SK-N-SH (cell line): ENCODE measurements around the gene RBM34. TPM values are rescaled to one million over a fixed set of nuclear protein-coding genes. Genes with fewer than 3 reads are reported as not detected.

Experiments used
- CTCF ChIA-PET: fragments of 300-600, 350-600 bp; formaldehyde crosslinking; extraction: SDS; loops from one replicate; lab custom pipeline; 2021; lab: Yijun Ruan, JAX
- POLR2A ChIA-PET: fragments of 350-600 bp; sonication (Branson Sonifier 250); formaldehyde crosslinking; extraction: SDS; loops from one replicate; lab custom pipeline; 2020; ENCODE audit warnings: antibody characterized with exemption, inconsistent platforms; lab: Yijun Ruan, JAX
- DNase-seq: peaks from one replicate; pipeline ENCODE4 v3.0.0; 2012
- H2AFZ ChIP-seq: fragments of 200-600 bp; sonication (generic); 2 replicates; pipeline ENCODE4 v1.8.1; 2016; ENCODE audit warnings: antibody characterized with exemption, mild to moderate bottlenecking, low read depth
- H3F3A ChIP-seq: fragments of 200-600 bp; sonication (generic); replicated peaks from 2 replicates; pipeline ENCODE3; 2016; ENCODE audit warnings: antibody characterized with exemption, mild to moderate bottlenecking; ENCODE audit not compliant: insufficient read depth
- H3K27ac ChIP-seq, 2 experiments: fragments of 200-500 bp in 1 of 2; fragments of 200-600 bp in 1 of 2; sonication (Bioruptor generic) in 1 of 2; sonication (generic), shearing (Covaris generic) in 1 of 2; 2 replicates each; pipeline versions ENCODE4 v1.5.1 to v1.6.1; 2014 to 2016; ENCODE audit warnings: low read depth in 2 of 2, inconsistent platforms in 1 of 2, low read length in 1 of 2, mild to moderate bottlenecking in 1 of 2, mixed read lengths in 1 of 2
- H3K27me3 ChIP-seq: fragments of 200-600 bp; sonication (generic), shearing (Covaris generic); 2 replicates; pipeline ENCODE4 v1.6.1; 2016; ENCODE audit warnings: mixed run types; ENCODE audit not compliant: insufficient read depth
- H3K36me3 ChIP-seq, 2 experiments: fragments of 200-500 bp in 1 of 2; fragments of 200-600 bp in 1 of 2; sonication (Bioruptor generic) in 1 of 2; sonication (generic) in 1 of 2; replicated peaks in 1 of 2; 2 replicates each; pipeline versions ENCODE3 to v1.5.1; 2014 to 2016; ENCODE audit warnings: low read length in 1 of 2, mild to moderate bottlenecking in 1 of 2; ENCODE audit not compliant: insufficient read depth in 2 of 2, control insufficient read depth in 1 of 2
- H3K4me1 ChIP-seq, 2 experiments: fragments of 200-500 bp in 1 of 2; fragments of 200-600 bp in 1 of 2; sonication (Bioruptor generic) in 1 of 2; sonication (generic), shearing (Covaris generic) in 1 of 2; 2 replicates each; pipeline versions ENCODE4 v1.5.1 to v1.6.1; 2014 to 2016; ENCODE audit warnings: low read depth in 1 of 2, low read length in 1 of 2, mixed run types in 1 of 2; ENCODE audit not compliant: insufficient read depth in 2 of 2, control insufficient read depth in 1 of 2
- H3K4me2 ChIP-seq: fragments of 200-600 bp; sonication (generic), shearing (Covaris generic); 2 replicates; pipeline ENCODE4 v1.6.1; 2017; ENCODE audit warnings: mixed run types
- H3K4me3 ChIP-seq, 2 experiments: fragments of 200-500 bp in 1 of 2; fragments of 200-600 bp in 1 of 2; sonication (Bioruptor generic) in 1 of 2; sonication (generic), shearing (Covaris generic) in 1 of 2; 2 replicates each; pipeline versions ENCODE4 v1.5.1 to v1.8.1; 2014 to 2016; ENCODE audit warnings: low read depth in 2 of 2, inconsistent platforms in 1 of 2, low read length in 1 of 2, mild to moderate bottlenecking in 1 of 2, mixed read lengths in 1 of 2, moderate library complexity in 1 of 2
- H3K79me2 ChIP-seq: fragments of 200-600 bp; sonication (generic); 2 replicates; pipeline ENCODE4 v1.8.1; 2017; ENCODE audit warnings: mild to moderate bottlenecking; ENCODE audit not compliant: insufficient read depth
- H3K9ac ChIP-seq: fragments of 200-600 bp; sonication (generic); 2 replicates; pipeline ENCODE4 v1.6.1; 2017; ENCODE audit warnings: mixed run types
- H3K9me2 ChIP-seq: fragments of 200-600 bp; sonication (generic); 2 replicates; pipeline ENCODE4 v1.6.1; 2017; ENCODE audit warnings: mixed run types
- H3K9me3 ChIP-seq: fragments of 200-600 bp; sonication (generic); 2 replicates; pipeline ENCODE4 v1.6.1; 2017; ENCODE audit warnings: mixed run types, mild to moderate bottlenecking, moderate library complexity
- H4K20me1 ChIP-seq: fragments of 200-600 bp; sonication (generic); 2 replicates; pipeline ENCODE4 v1.6.1; 2017; ENCODE audit warnings: mild to moderate bottlenecking, mixed run types; ENCODE audit not compliant: insufficient read depth
- CTCF ChIP-seq: fragments of 200-600 bp; sonication (generic); IDR thresholded peaks from 2 replicates; pipeline ENCODE4 v1.6.1; 2017; ENCODE audit warnings: antibody characterized with exemption, mild to moderate bottlenecking, moderate library complexity
- EZH2phosphoT487 ChIP-seq: fragments of 200-600 bp; sonication (generic); IDR thresholded peaks from 2 replicates; pipeline ENCODE4 v1.6.1; 2017; ENCODE audit warnings: low read depth, mixed run types, mild to moderate bottlenecking, antibody characterized with exemption, moderate library complexity, borderline replicate concordance
- FOXJ3 ChIP-seq: sonication (generic); formaldehyde crosslinking; IDR thresholded peaks from 2 replicates; pipeline ENCODE4 v1.5.1; 2020; ENCODE audit warnings: mild to moderate bottlenecking, missing genetic modification reagents
- FOXM1 ChIP-seq: IDR thresholded peaks from 2 replicates; pipeline ENCODE4 v1.4.0; 2012; ENCODE audit warnings: low read depth, mild to moderate bottlenecking
- GABPA ChIP-seq: IDR thresholded peaks from 2 replicates; pipeline ENCODE4 v1.4.0; 2012; ENCODE audit warnings: low read depth, mild to moderate bottlenecking
- JUND ChIP-seq: IDR thresholded peaks from 2 replicates; pipeline ENCODE4 v1.4.0; 2012
- MXI1 ChIP-seq: IDR thresholded peaks from 2 replicates; pipeline ENCODE4 v1.6.1; 2012; ENCODE audit warnings: mild to moderate bottlenecking, low read depth, low read length, improper control_type of control experiment
- NFIC ChIP-seq: IDR thresholded peaks from 2 replicates; pipeline ENCODE4 v1.4.0; 2012; ENCODE audit warnings: borderline replicate concordance
- NRF1 ChIP-seq: IDR thresholded peaks from 2 replicates; pipeline ENCODE4 v1.6.1; 2012; ENCODE audit warnings: low read depth, mild to moderate bottlenecking, low read length
- RAD21 ChIP-seq: IDR thresholded peaks from 2 replicates; pipeline ENCODE4 v1.6.1; 2012; ENCODE audit warnings: mild to moderate bottlenecking, low read length
- RCOR1 ChIP-seq: fragments of 150-350 bp; IDR thresholded peaks from 2 replicates; pipeline ENCODE4 v1.6.1; 2017; ENCODE audit warnings: antibody characterized with exemption, low read length
- SMC3 ChIP-seq: IDR thresholded peaks from 2 replicates; pipeline ENCODE4 v1.6.1; 2012; ENCODE audit warnings: low read depth, low read length, improper control_type of control experiment
- TAF1 ChIP-seq: IDR thresholded peaks from 2 replicates; pipeline ENCODE4 v1.6.1; 2012; ENCODE audit warnings: low read depth, mild to moderate bottlenecking, low read length, moderate library complexity, borderline replicate concordance
- TEAD4 ChIP-seq: IDR thresholded peaks from 2 replicates; pipeline ENCODE4 v1.4.0; 2012; ENCODE audit warnings: mild to moderate bottlenecking, borderline replicate concordance; ENCODE audit not compliant: insufficient read depth
- USF1 ChIP-seq: IDR thresholded peaks from 2 replicates; pipeline ENCODE4 v1.4.0; 2012; ENCODE audit warnings: low read depth, borderline replicate concordance
- USF2 ChIP-seq: fragments of 150-350 bp; IDR thresholded peaks from 2 replicates; pipeline ENCODE4 v1.6.1; 2017; ENCODE audit warnings: antibody characterized with exemption, low read length, low read depth, borderline replicate concordance
- YY1 ChIP-seq: IDR thresholded peaks from 2 replicates; pipeline ENCODE4 v1.4.0; 2012; ENCODE audit warnings: low read depth, mild to moderate bottlenecking
- WGBS: methylation state at CpG from one replicate; pipeline ENCODE4 v1.1.6; 2017; ENCODE audit warnings: low lambda C conversion rate; 5-methylcytosine and 5-hydroxymethylcytosine counted together
- polyA plus RNA-seq, 3 experiments: library from polyadenylated mRNA; depleted of rRNA; stranded (reverse); fragments of >200 nt; gene quantifications; 2 replicates each; pipeline ENCODE4 v1.2.3, GENCODE V29; 2012

Gene RBM34
- polyA plus RNA-seq, 1 of the 3 experiments (the other 2 are of a cell fraction) = 39.9 TPM

GRCh38 chr1:235139315-235139714 lies 21.7 kb downstream of the RBM34 start:
- H3F3A ChIP-seq = no peaks in the 10 kb centered on the region
- H4K20me1 ChIP-seq = no peaks in the 10 kb centered on the region
- peaks cover 0 to 2% of the 10 kb centered on the region in 2 experiments; a peak in 1 of 4 replicates for H3K4me1 ChIP-seq
- no peak overlapping the region for H3K27ac ChIP-seq
- POLR2A ChIA-PET = interaction anchor here (1.7 to 1.8 kb wide), 2 partner anchors 11 to 22 kb away, joined by 5 to 6 read pairs; partner anchors contain the start of genes RBM34 and TOMM20
- no peaks in the 10 kb centered on the region for H3K9me3 ChIP-seq
- peaks cover 25% of the 10 kb centered on the region for H3K79me2 ChIP-seq
- H3K4me2 ChIP-seq = no peak overlapping the region
- H3K27me3 ChIP-seq = no peaks in the 10 kb centered on the region
- no peak overlapping the region for H3K9ac ChIP-seq
- DNase-seq = no peak
- no peak overlapping the region for H3K4me3 ChIP-seq
- no peaks in the 10 kb centered on the region for H3K9me2 ChIP-seq
- no peak overlapping the region for H2AFZ ChIP-seq
- TF ChIP-seq TEAD4 (no peak), NRF1 (no peak), TAF1 (no peak), JUND (no peak), RCOR1 (no peak), GABPA (no peak)
- H3K36me3 ChIP-seq = peaks cover 54 to 64% of the 10 kb centered on the region in 2 experiments
- 95% methylated on average over 5 of the region's 5 CpGs for WGBS
- CTCF ChIA-PET = interaction anchor here (1.3 kb wide), 1 partner anchor 17 kb away, joined by 3 read pairs; no protein-coding TSS in a partner anchor

- Histone ChIP-seq H3K27ac (no peak overlapping the region), H3K4me1 (peaks cover 0 to 2% of the 10 kb centered on the region in 2 experiments; a peak in 1 of 4 replicates), H3K9me3 (no peaks in the 10 kb centered on the region), H3K36me3 (peaks cover 54 to 66% of the 10 kb centered on the region in 2 experiments), H3K27me3 (no peaks in the 10 kb centered on the region), H3K9ac (no peak overlapping the region), H3K79me2 (peaks cover 20% of the 10 kb centered on the region), H3K4me2 (no peak overlapping the region), H3F3A (no peaks in the 10 kb centered on the region), H2AFZ (no peak overlapping the region), H3K4me3 (no peak overlapping the region), H3K9me2 (no peaks in the 10 kb centered on the region), H4K20me1 (no peaks in the 10 kb centered on the region)
- CTCF ChIA-PET = interaction anchor here (1.3 kb wide), 1 partner anchor 17 kb away, joined by 3 read pairs; no protein-coding TSS in a partner anchor
- no peak for DNase-seq
- TF ChIP-seq EZH2phosphoT487 = no peak
- no peak for TF ChIP-seq FOXM1
- no peak for TF ChIP-seq TEAD4
- no peak for TF ChIP-seq MXI1
- TF ChIP-seq RAD21 = no peak
- no peak for TF ChIP-seq YY1
- TF ChIP-seq SMC3 = no peak
- no peak for TF ChIP-seq NFIC
- POLR2A ChIA-PET = interaction anchor here (1.7 to 1.8 kb wide), 2 partner anchors 10 to 22 kb away, joined by 5 to 6 read pairs; partner anchors contain the start of genes RBM34 and TOMM20
- WGBS = 95% methylated on average over 2 of the region's 2 CpGs
Measured at GRCh38 chr1:235138821-235139220, 22.2 kb downstream of the RBM34 start.

GRCh38 chr1:235136111-235136510 lies 24.9 kb downstream of the RBM34 start:
- peak; percentile 68 for DNase-seq
- no peak overlapping the region for H2AFZ ChIP-seq
- peaks cover 50 to 63% of the 10 kb centered on the region in 2 experiments for H3K36me3 ChIP-seq
- WGBS = 71% methylated on average over 4 of the region's 4 CpGs
- no peaks in the 10 kb centered on the region for H3K79me2 ChIP-seq
- H3F3A ChIP-seq = peaks cover 14% of the 10 kb centered on the region
- ChIA-PET POLR2A (no interaction called here), CTCF (interaction anchor here (0.9 kb wide), 1 partner anchor 279 kb away, joined by 3 read pairs; no protein-coding TSS in a partner anchor)
- H3K27ac ChIP-seq = no peak overlapping the region; a peak in 1 of 4 replicates
- no peaks in the 10 kb centered on the region for H4K20me1 ChIP-seq
- H3K9me2 ChIP-seq = no peaks in the 10 kb centered on the region
- H3K27me3 ChIP-seq = no peaks in the 10 kb centered on the region
- no peaks in the 10 kb centered on the region for H3K9me3 ChIP-seq
- H3K4me3 ChIP-seq = no peak overlapping the region
- no peak overlapping the region for H3K4me2 ChIP-seq
- peaks cover 0 to 2% of the 10 kb centered on the region in 2 experiments; a peak in 1 of 4 replicates for H3K4me1 ChIP-seq
- no peak overlapping the region for H3K9ac ChIP-seq
- TF ChIP-seq USF2 (no peak), CTCF (no peak), USF1 (no peak), RAD21 (no peak), NRF1 (no peak), FOXJ3 (CRISPR knock-in tag) (no peak), MXI1 (peak; percentile 56; the same call in 1 of the 2 replicates), YY1 (no peak), RCOR1 (no peak), TEAD4 (no peak)
